HG03175 (cell line): ENCODE results near the gene CACFD1.

Source experiments
- ATAC-seq: cut with Tn5 transposase; IDR thresholded peaks from one replicate; pipeline ENCODE4 v1.9.1; 2021; ENCODE audit warnings: mild to moderate bottlenecking, moderate library complexity; ENCODE audit not compliant: unreplicated experiment

Gene CACFD1

GRCh38 chr9:133515615-133516255 lies 56.0 kb downstream of the CACFD1 start:
- ATAC-seq, result no peak

GRCh38 chr9:133516256-133516960 lies 56.6 kb downstream of the CACFD1 start:
- no peak for ATAC-seq

- no peak for ATAC-seq
These were observed 57.2 kb downstream of the CACFD1 start for GRCh38 chr9:133516961-133517350.

GRCh38 chr9:133517711-133518110 lies 57.9 kb downstream of the CACFD1 start:
- ATAC-seq, result no peak

- no peak for ATAC-seq
These were observed 58.4 kb downstream of the CACFD1 start for GRCh38 chr9:133518200-133518599.

DNA sequence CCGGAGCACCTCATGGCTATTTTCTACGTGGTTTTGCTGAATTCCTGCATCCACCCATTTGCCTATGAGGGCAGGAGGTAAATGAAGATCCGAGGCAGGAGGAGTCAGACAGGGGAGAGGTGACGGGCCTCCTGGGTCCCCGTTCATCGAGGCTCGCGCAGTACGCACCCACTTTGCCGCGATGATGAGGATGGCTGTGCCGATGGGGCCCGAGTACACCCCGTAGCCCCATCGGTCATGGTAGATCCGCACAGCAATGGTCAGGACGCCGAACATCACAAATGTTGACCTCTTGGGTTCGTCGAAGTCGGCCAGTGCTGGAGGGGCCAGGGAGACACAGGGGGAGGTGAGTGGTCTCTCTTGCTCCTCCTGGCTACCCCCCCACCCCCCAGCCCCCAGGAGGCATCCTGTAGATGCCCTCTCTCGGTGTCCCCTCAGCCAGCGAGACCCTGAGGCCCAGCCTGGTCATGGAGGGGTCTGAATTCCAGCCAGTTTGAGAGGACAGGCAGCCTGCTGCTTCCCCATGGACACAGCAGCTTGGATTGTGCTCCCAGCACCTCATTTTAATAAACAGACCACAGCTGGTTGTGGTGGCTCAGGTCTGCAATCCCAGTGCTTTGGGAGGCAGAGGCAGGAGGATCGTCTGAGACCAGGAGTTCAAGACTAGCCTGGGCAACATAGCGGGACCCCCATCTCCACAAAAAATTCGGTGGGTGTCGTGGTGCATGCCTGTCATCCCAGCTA lies 59.1 kb downstream of the CACFD1 start:
- ATAC-seq, result no peak

DNA sequence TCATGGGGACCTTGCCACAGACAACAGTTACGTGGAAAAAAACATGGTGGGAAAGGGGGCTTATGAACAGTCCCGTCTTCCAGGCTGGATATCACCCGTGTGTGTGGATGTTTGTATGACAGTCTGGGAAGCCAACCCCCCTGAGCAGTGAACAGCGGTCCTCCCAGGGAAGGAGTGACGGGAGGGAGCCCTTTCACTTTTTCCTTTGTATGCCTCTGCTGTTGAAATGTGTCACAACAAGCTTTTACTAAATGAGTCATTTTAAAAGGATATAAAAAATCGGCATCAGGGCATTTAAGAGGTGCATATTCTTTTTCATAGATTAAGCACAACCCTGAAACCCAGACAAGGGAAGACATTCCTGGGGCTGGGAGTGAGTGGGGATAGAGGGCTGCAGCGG lies 59.9 kb downstream of the CACFD1 start:
- ATAC-seq, result no peak

- no peak for ATAC-seq
These were observed 60.5 kb downstream of the CACFD1 start for GRCh38 chr9:133520121-133520835.
